DOHH2 (cell line): ENCODE measurements around the gene ZRANB1.

Experiments
- EZH2phosphoT487 ChIP-seq: fragments of 200-600 bp; sonication (generic); IDR thresholded peaks from 2 replicates; pipeline ENCODE4 v1.6.1; 2017; ENCODE audit warnings: borderline replicate concordance, mild to moderate bottlenecking, antibody characterized with exemption, low read length, moderate library complexity, mixed read lengths
- TF ChIP-seq, protein P1 (sequence below): fragments of 200-600 bp; sonication (generic); IDR thresholded peaks from one replicate; pipeline ENCODE4 v1.5.1; 2014; ENCODE audit warnings: antibody characterized with exemption, mild to moderate bottlenecking, low read depth, low read length; ENCODE audit not compliant: poor library complexity, severe bottlenecking

DNA sequence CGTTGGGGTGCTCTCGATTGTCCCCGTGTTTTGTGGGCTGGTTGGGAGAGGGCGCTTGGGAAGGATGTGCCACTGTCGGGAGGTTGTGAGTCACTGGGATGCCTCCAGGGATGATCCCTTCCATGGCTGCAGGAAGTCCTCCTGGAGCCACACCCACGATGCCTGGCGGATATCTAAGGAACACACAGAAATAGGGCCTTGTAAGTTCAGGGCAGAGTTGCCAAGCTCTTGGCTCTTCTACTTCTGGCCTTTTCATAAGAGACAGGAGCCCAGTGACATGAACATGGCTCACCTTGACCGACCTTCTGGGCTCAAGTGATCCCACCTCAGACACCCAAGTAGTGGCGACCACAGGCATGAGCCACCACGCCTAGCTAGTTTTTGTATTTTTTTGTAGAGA is 47.6 kb downstream of the ZRANB1 start:
- TF ChIP-seq, protein P1, sequence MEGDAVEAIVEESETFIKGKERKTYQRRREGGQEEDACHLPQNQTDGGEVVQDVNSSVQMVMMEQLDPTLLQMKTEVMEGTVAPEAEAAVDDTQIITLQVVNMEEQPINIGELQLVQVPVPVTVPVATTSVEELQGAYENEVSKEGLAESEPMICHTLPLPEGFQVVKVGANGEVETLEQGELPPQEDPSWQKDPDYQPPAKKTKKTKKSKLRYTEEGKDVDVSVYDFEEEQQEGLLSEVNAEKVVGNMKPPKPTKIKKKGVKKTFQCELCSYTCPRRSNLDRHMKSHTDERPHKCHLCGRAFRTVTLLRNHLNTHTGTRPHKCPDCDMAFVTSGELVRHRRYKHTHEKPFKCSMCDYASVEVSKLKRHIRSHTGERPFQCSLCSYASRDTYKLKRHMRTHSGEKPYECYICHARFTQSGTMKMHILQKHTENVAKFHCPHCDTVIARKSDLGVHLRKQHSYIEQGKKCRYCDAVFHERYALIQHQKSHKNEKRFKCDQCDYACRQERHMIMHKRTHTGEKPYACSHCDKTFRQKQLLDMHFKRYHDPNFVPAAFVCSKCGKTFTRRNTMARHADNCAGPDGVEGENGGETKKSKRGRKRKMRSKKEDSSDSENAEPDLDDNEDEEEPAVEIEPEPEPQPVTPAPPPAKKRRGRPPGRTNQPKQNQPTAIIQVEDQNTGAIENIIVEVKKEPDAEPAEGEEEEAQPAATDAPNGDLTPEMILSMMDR, result no peak
- no peak for TF ChIP-seq EZH2phosphoT487
